Omental fat pad (tissue), 4 donors: ENCODE measurements around the gene MOSMO. TPM values are rescaled to one million over a fixed set of nuclear protein-coding genes. Genes with fewer than 3 reads are reported as not detected.

Experiments used
- ATAC-seq: fragments of 150-250 bp; one replicate; pipeline ENCODE4 v1.9.1; 2016; ENCODE audit warnings: mild to moderate bottlenecking, moderate library complexity; ENCODE audit not compliant: low FRiP score
- DNase-seq: peaks from one replicate; pipeline ENCODE4 v3.0.0-alpha.2; 2019; ENCODE audit warnings: low spot score
- total RNA-seq, 4 donors: library from RNA; depleted of rRNA; stranded (reverse); fragments of >200 nt; gene quantifications; one replicate each; pipeline ENCODE4 v1.1.0, GENCODE V29; 2016
- TF ChIP-seq, protein P1 (sequence below), 3 donors: fragments of 450-650 bp; IDR thresholded peaks; one replicate each; pipeline ENCODE4 v1.5.1; 2016 to 2017; ENCODE audit warnings: antibody characterized with exemption in 3 of 3, mild to moderate bottlenecking in 3 of 3, moderate library complexity in 2 of 3

MOSMO gene
- total RNA-seq, 4 donors from 2014 or later, result 18.7 to 35.2 (median 25.8) TPM

DNA sequence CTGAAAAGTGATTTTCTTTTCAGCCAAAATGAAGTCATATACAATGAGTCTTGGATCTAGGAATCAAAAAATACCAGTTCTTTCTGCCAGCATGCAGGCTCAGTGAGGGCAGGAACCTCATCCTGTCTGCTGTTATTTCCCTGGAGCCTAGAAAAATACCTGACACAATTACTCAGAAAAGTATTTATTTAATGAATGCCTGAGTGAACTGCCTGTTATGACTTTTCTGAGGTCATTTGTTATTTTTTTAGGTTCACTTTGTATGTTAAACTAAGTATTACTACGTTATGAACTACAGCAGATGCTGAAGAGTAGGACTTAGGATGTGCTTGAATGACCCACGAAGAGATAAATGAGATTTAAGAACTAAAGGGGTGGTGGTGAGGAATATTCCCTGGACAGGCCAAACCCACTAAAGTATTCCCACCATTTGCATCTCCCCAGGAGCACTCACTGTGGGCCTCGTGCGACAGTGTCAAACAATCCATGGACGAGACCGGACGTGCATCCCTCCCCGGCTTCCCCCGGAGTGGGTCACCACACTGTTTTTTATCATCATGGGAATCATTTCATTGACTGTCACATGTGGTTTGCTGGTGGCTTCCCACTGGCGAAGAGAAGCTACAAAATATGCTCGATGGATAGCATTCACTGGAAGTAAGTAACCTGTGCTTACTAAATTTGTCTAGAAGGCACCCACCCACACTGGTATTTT is 67.3 kb downstream of the MOSMO start:
- no peak for ATAC-seq
- DNase-seq, result no peak
- TF ChIP-seq, protein P1, sequence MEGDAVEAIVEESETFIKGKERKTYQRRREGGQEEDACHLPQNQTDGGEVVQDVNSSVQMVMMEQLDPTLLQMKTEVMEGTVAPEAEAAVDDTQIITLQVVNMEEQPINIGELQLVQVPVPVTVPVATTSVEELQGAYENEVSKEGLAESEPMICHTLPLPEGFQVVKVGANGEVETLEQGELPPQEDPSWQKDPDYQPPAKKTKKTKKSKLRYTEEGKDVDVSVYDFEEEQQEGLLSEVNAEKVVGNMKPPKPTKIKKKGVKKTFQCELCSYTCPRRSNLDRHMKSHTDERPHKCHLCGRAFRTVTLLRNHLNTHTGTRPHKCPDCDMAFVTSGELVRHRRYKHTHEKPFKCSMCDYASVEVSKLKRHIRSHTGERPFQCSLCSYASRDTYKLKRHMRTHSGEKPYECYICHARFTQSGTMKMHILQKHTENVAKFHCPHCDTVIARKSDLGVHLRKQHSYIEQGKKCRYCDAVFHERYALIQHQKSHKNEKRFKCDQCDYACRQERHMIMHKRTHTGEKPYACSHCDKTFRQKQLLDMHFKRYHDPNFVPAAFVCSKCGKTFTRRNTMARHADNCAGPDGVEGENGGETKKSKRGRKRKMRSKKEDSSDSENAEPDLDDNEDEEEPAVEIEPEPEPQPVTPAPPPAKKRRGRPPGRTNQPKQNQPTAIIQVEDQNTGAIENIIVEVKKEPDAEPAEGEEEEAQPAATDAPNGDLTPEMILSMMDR (IDR thresholded peaks at IDR 0.05), result no peak

DNA sequence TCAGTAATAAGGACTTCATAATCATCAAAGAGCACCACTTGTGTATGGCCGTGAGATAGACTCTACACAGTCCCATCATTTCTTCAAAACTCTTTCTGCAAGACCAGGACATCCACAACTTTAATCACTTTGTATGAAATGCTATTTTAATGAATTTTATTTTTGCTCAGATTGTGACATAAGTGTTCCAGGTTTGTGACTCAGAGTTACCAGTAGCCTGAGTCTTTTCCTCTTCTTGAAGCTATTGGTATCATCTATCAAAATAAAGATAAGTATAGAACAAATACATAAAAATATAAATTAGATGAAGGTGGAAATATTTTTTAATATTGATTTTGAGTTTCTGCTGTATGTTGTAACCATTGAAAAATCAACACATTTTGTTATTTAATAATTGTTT is 67.9 kb downstream of the MOSMO start:
- DNase-seq (no peak), ATAC-seq (no peak)
- TF ChIP-seq, protein P1 (IDR thresholded peaks at IDR 0.05), result no peak

DNA sequence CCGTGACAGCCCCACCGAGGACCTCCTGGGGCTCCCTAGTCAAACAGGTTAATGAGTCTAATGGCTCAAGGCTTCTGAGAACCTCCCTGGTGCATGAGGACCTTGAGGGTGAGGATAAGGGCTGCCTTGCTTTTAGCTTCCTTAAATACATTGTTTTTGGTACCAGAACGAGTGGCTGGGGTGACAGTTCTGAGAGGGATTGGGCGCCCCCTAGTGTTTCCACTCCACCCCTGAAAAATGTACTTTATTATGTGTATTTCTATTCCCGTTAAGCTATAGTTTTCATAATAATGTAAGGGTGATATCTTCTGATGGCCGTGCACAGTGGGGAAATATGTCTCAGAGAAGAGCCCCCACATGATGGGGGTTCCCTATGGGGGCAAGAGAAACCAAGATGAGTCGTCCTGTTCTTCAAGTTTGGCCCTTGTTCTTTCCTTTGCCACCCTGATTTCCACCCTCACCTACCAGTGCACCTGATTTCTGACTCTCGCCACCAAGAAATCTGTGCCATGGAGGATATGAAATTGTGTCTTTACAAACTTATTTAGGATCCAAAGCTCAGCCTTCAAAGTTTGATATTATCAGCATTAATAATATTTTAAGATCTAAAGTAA is 69.9 kb downstream of the MOSMO start:
- peak; percentile 71 for DNase-seq
- TF ChIP-seq, protein P1 (IDR thresholded peaks at IDR 0.05), result peak in 1 of 3 donors; percentile 56
- no peak for ATAC-seq

DNA sequence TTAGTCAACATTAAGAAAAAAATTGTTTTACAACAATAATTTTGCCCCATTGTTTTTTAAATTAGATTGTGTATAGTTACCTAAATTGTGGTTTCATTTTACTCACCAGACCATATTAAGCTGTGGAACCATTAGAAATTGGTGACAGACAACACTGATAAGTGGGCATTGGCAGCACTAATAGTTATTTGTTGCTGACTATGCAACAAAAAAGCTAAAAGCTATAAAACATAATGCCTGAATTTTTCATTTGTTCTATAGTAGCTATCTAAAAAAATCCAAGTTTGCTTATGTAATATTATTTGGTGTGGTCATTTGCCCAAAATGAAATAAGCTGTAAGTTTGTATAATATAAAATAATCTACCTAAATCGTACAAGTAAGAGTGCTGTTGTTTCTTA is 70.7 kb downstream of the MOSMO start:
- TF ChIP-seq, protein P1 (IDR thresholded peaks at IDR 0.05), result no peak
- DNase-seq, result no peak
- ATAC-seq, result no peak

DNA sequence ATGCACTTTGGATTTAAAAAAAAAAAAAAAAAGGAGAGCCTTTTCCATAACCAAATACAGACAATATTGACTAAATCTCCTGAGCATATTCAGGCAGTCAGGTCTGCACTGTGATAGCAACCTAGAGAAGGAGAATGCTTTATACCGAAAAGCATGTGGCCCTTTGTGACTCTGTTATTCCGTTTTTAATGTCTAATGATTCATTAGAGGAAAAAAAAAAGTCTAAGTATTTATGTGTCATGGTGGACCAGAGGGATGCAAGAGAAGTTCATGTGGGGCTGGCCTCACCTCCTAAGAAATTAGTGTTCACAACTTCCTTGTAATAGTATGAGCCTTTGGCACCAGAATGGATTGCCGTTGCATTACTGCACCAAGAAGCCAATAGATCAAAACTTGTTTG is 73.1 kb downstream of the MOSMO start:
- no peak for DNase-seq
- ATAC-seq, result no peak
- TF ChIP-seq, protein P1 (IDR thresholded peaks at IDR 0.05), result no peak

DNA sequence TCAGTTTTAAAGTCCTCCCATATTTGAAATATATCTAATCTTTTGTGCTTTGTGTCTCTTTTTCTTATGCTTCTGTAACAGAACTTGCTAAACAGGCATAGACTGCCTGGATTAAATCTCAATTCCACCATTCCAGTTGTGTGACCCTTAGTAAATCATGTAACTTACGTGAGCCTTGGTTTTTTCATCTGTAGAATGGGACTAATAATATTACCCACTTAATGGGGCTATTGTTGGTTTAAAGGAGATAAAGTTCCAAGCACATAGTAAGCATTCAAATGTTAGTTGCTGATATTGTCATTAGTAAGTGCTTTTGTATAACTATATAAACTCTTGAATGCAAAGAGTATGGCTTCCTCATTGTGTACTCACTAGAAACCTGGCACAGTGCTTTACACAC is 78.5 kb downstream of the MOSMO start:
- no peak for DNase-seq
- TF ChIP-seq, protein P1 (IDR thresholded peaks at IDR 0.05), result no peak
- no peak for ATAC-seq

DNA sequence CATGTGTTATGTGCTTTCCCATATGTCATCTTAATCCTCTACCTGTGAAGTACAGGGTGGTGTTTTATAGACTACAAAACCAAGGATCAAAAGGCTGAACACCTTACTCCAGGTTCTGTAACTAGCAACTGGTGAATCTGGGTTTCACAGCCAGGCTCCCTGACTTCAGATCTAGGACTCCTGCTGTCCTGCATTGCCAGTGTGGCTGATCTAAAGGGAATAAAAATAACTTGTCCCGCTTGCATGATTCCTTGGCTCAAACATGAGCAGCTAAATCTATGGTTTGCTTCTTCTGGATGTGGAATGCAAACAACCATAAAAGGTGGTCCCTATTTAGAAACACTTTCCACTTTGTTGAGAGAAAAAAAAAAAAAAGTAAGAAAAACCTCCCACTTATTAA is 80.7 kb downstream of the MOSMO start:
- TF ChIP-seq, protein P1 (IDR thresholded peaks at IDR 0.05), result no peak
- DNase-seq (no peak), ATAC-seq (no peak)
